ENCODE data around the gene NDUFA3. TPM values are rescaled to one million over a fixed set of nuclear protein-coding genes. Genes with fewer than 3 reads are reported as not detected.

The NDUFA3 gene
- polyA plus RNA-seq, 3 donors = 46.4 to 396 (median 333) TPM

GRCh38 chr19:54147676-54148075, 45.0 kb downstream of the NDUFA3 start:
- Mint-ChIP-seq H3K27me3 (ENCODE audit: low read depth in 3 of 3) (peaks cover 0 to 2% (median 0%) of the 10 kb centered on the region in 3 donors), H3K9me3 (no peaks in the 10 kb centered on the region)

GRCh38 chr19:54148158-54148557, 45.5 kb downstream of the NDUFA3 start:
- Histone ChIP-seq H3K27me3 (ENCODE audit: control insufficient read depth in 2 of 2, insufficient read depth in 2 of 2, low read length in 2 of 2) (no peaks in the 10 kb centered on the region), H3K79me2 (ENCODE audit: insufficient read depth, low read length) (peaks cover 3% of the 10 kb centered on the region), H4K20me1 (ENCODE audit: insufficient read depth, low read length) (peaks cover 82% of the 10 kb centered on the region), H3K9ac (ENCODE audit: insufficient read depth, low read length, poor library complexity, severe bottlenecking) (no peak overlapping the region), H3K27ac (ENCODE audit: low read depth in 1 of 2, low read length in 2 of 2) (no peak overlapping the region), H3K4me2 (replicated peaks; ENCODE audit: extremely low read depth, low read length, poor library complexity, severe bottlenecking) (no peak overlapping the region), H3K4me1 (ENCODE audit: control insufficient read depth in 1 of 2, insufficient read depth in 2 of 2, low read length in 2 of 2) (no peaks in the 10 kb centered on the region), H3K36me3 (replicated peaks in 1 of 2; ENCODE audit: control insufficient read depth in 1 of 2, insufficient read depth in 2 of 2, low read length in 2 of 2) (peaks cover 92 to 99% of the 10 kb centered on the region in 2 donors), H3K4me3 (replicated peaks in 1 of 3; ENCODE audit: low read depth in 2 of 3, low read length in 3 of 3) (no peak overlapping the region), H3K9me3 (replicated peaks in 1 of 2; ENCODE audit: control insufficient read depth in 1 of 2, insufficient read depth in 1 of 2, low read length in 2 of 2) (no peaks in the 10 kb centered on the region), H2AFZ (ENCODE audit: insufficient read depth, low read depth, low read length, poor library complexity, severe bottlenecking) (no peak overlapping the region)
- H3K36me3 Mint-ChIP-seq = peaks cover 85 to 95% of the 10 kb centered on the region in 2 donors
- no peak for DNase-seq
- 94% methylated on average over 18 of the region's 19 CpGs for WGBS (ENCODE audit: insufficient coverage)
- TF ChIP-seq CTCF (IDR thresholded peaks at IDR 0.05) = no peak
- no peak overlapping the region for H3K4me3 Mint-ChIP-seq
- intact Hi-C loops (cut with micrococcal nuclease) = no loop called here
- H3K4me1 Mint-ChIP-seq = no peaks in the 10 kb centered on the region
- H3K27me3 Mint-ChIP-seq (ENCODE audit: low read depth in 3 of 3) = peaks cover 0 to 2% (median 0%) of the 10 kb centered on the region in 3 donors
- peak overlapping the region in 1 of 7 donors; percentile 6 for H3K27ac Mint-ChIP-seq
- H3K9me3 Mint-ChIP-seq = no peaks in the 10 kb centered on the region

More at GRCh38 chr19:54147676-54148075, 45.0 kb downstream of the NDUFA3 start:
- Histone ChIP-seq H3K4me2 (replicated peaks; ENCODE audit: extremely low read depth, low read length, poor library complexity, severe bottlenecking) (no peak overlapping the region), H3K36me3 (replicated peaks in 1 of 2; ENCODE audit: control insufficient read depth in 1 of 2, insufficient read depth in 2 of 2, low read length in 2 of 2) (peaks cover 93 to 99% of the 10 kb centered on the region in 2 donors), H3K9ac (ENCODE audit: insufficient read depth, low read length, poor library complexity, severe bottlenecking) (no peak overlapping the region), H3K79me2 (ENCODE audit: insufficient read depth, low read length) (peaks cover 8% of the 10 kb centered on the region), H2AFZ (ENCODE audit: insufficient read depth, low read depth, low read length, poor library complexity, severe bottlenecking) (no peak overlapping the region), H3K4me1 (ENCODE audit: control insufficient read depth in 1 of 2, insufficient read depth in 2 of 2, low read length in 2 of 2) (no peaks in the 10 kb centered on the region), H3K27ac (ENCODE audit: low read depth in 1 of 2, low read length in 2 of 2) (no peak overlapping the region), H4K20me1 (ENCODE audit: insufficient read depth, low read length) (peaks cover 82% of the 10 kb centered on the region), H3K4me3 (replicated peaks in 1 of 3; ENCODE audit: low read depth in 2 of 3, low read length in 3 of 3) (no peak overlapping the region), H3K9me3 (replicated peaks in 1 of 2; ENCODE audit: control insufficient read depth in 1 of 2, insufficient read depth in 1 of 2, low read length in 2 of 2) (no peaks in the 10 kb centered on the region), H3K27me3 (ENCODE audit: control insufficient read depth in 2 of 2, insufficient read depth in 2 of 2, low read length in 2 of 2) (no peaks in the 10 kb centered on the region)
- DNase-seq = no peak
- Mint-ChIP-seq H3K4me1 (no peaks in the 10 kb centered on the region), H3K36me3 (peaks cover 87 to 98% of the 10 kb centered on the region in 2 donors), H3K27ac (peak overlapping the region in 2 of 7 donors; percentile 6 to 9), H3K4me3 (no peak overlapping the region)
- intact Hi-C loops (cut with micrococcal nuclease) = no loop called here
- no peak for TF ChIP-seq CTCF (IDR thresholded peaks at IDR 0.05)
- WGBS (ENCODE audit: insufficient coverage) = 86% methylated on average over 1 of the region's 3 CpGs
